Activated naive CD4-positive, alpha-beta T cell treated with anti-CD3 and anti-CD28 coated beads for 36 hours (primary cell): ENCODE measurements around the gene C1orf141. TPM values are rescaled to one million over a fixed set of nuclear protein-coding genes. Genes with fewer than 3 reads are reported as not detected.
"Not testable (repeated sequence)": the region's sequence is repeated elsewhere in the genome, so short reads cannot be mapped to it uniquely, and the experiment has no call there.

ENCODE experiments used
- CTCF ChIA-PET: fragments of 350-600 bp; sonication (Branson Sonifier 250); formaldehyde crosslinking; loops from one replicate; lab custom pipeline; 2021; ENCODE audit warnings: antibody characterized with exemption; lab: Charles Lee
- DNase-seq: peaks from one replicate; pipeline ENCODE4 v3.0.0-alpha.2; 2020
- H3K27ac Mint-ChIP-seq: one replicate; pipeline ENCODE4 v1.8.0; 2021; ENCODE audit warnings: mild to moderate bottlenecking, mixed read lengths
- H3K27me3 Mint-ChIP-seq: one replicate; pipeline ENCODE4 v1.8.0; 2021; ENCODE audit warnings: low read depth, mixed read lengths
- H3K36me3 Mint-ChIP-seq: one replicate; pipeline ENCODE4 v1.8.0; 2021; ENCODE audit warnings: low read depth, mixed read lengths
- H3K4me1 Mint-ChIP-seq: one replicate; pipeline ENCODE4 v1.8.0; 2021; ENCODE audit warnings: low read depth, mixed read lengths
- H3K4me3 Mint-ChIP-seq: one replicate; pipeline ENCODE4 v1.8.0; 2021; ENCODE audit warnings: mild to moderate bottlenecking, moderate library complexity, mixed read lengths
- H3K9me3 Mint-ChIP-seq: one replicate; pipeline ENCODE4 v1.8.0; 2021; ENCODE audit warnings: mixed read lengths
- intact Hi-C: fragments of 100-400 bp; cut with micrococcal nuclease; formaldehyde crosslinking; loops from one replicate; pipeline ENCODE4 v1.15.1; 2023
- total RNA-seq, 2 experiments: library from RNA; stranded (reverse); gene quantifications; one replicate each; pipeline ENCODE4 v1.2.3, GENCODE V29; 2021

The C1orf141 gene
- total RNA-seq, 2 experiments from 2014 or later = 0.25 TPM; not detected in 1

- DNase-seq = no peak
- Mint-ChIP-seq H3K36me3 (no peaks in the 10 kb centered on the region), H3K27me3 (no peaks in the 10 kb centered on the region), H3K4me1 (no peaks in the 10 kb centered on the region), H3K4me3 (no peak overlapping the region), H3K9me3 (no peaks in the 10 kb centered on the region), H3K27ac (no peak overlapping the region)
- intact Hi-C loops = no loop called here
- CTCF ChIA-PET = interaction anchor here (0.5 to 0.6 kb wide), 2 partner anchors 40 to 125 kb away, joined by 3 read pairs; no protein-coding TSS in a partner anchor
Measured at GRCh38 chr1:67085326-67085725, 49.4 kb downstream of the C1orf141 start.

GRCh38 chr1:67084765-67085318 lies 49.9 kb downstream of the C1orf141 start:
- Mint-ChIP-seq H3K4me1 (no peaks in the 10 kb centered on the region), H3K36me3 (no peaks in the 10 kb centered on the region), H3K27me3 (no peaks in the 10 kb centered on the region), H3K9me3 (no peaks in the 10 kb centered on the region), H3K27ac (no peak overlapping the region), H3K4me3 (no peak overlapping the region)
- no peak for DNase-seq
- intact Hi-C loops = no loop called here
- CTCF ChIA-PET = no interaction called here

- intact Hi-C loops = no loop called here
- H3K4me1 Mint-ChIP-seq = no peaks in the 10 kb centered on the region
- no peaks in the 10 kb centered on the region for H3K27me3 Mint-ChIP-seq
- no peaks in the 10 kb centered on the region for H3K9me3 Mint-ChIP-seq
- no peaks in the 10 kb centered on the region for H3K36me3 Mint-ChIP-seq
- CTCF ChIA-PET = no interaction called here
- H3K4me3 Mint-ChIP-seq = no peak overlapping the region
- no peak for DNase-seq
- H3K27ac Mint-ChIP-seq = no peak overlapping the region
Measured at GRCh38 chr1:67078291-67078690, 56.5 kb downstream of the C1orf141 start.

- Mint-ChIP-seq H3K4me1 (no peaks in the 10 kb centered on the region), H3K27ac (no peak overlapping the region), H3K36me3 (peaks cover 2% of the 10 kb centered on the region), H3K27me3 (no peaks in the 10 kb centered on the region), H3K9me3 (peaks cover 3% of the 10 kb centered on the region), H3K4me3 (no peak overlapping the region)
- DNase-seq = no peak
- CTCF ChIA-PET = no interaction called here
- intact Hi-C loops = no loop called here
Measured at GRCh38 chr1:67077593-67077992, 57.2 kb downstream of the C1orf141 start.

GRCh38 chr1:67072749-67073148 lies 62.0 kb downstream of the C1orf141 start:
- Mint-ChIP-seq H3K27me3 (no peaks in the 10 kb centered on the region), H3K4me1 (no peaks in the 10 kb centered on the region), H3K36me3 (peaks cover 8% of the 10 kb centered on the region), H3K9me3 (peaks cover 16% of the 10 kb centered on the region), H3K27ac (no peak overlapping the region), H3K4me3 (no peak overlapping the region)
- no peak for DNase-seq
- CTCF ChIA-PET = interaction anchor here (0.9 kb wide), 1 partner anchor 312 kb away, joined by 3 read pairs; no protein-coding TSS in a partner anchor
- intact Hi-C loops = no loop called here

- H3K27ac Mint-ChIP-seq, CTCF ChIA-PET, H3K27me3 Mint-ChIP-seq, H3K4me1 Mint-ChIP-seq, H3K4me3 Mint-ChIP-seq, DNase-seq, intact Hi-C loops: not testable (repeated sequence)
- Mint-ChIP-seq H3K9me3 (peaks cover 24% of the 10 kb centered on the region), H3K36me3 (peaks cover 13% of the 10 kb centered on the region)
Measured at GRCh38 chr1:67067655-67068054, 67.1 kb downstream of the C1orf141 start.

- CTCF ChIA-PET = no interaction called here
- Mint-ChIP-seq H3K27ac (no peak overlapping the region), H3K36me3 (peaks cover 5% of the 10 kb centered on the region), H3K4me3 (no peak overlapping the region), H3K27me3 (peaks cover 1% of the 10 kb centered on the region), H3K4me1 (no peaks in the 10 kb centered on the region), H3K9me3 (peaks cover 6% of the 10 kb centered on the region)
- DNase-seq = no peak
- intact Hi-C loops = loop anchor here (5.0 kb wide), 1 partner anchor 55 kb away; no protein-coding TSS in a partner anchor
Measured at GRCh38 chr1:67062412-67062811, 72.4 kb downstream of the C1orf141 start.

- Mint-ChIP-seq H3K27me3 (peaks cover 1% of the 10 kb centered on the region), H3K9me3 (no peaks in the 10 kb centered on the region), H3K27ac (no peak overlapping the region), H3K36me3 (no peaks in the 10 kb centered on the region), H3K4me1 (no peaks in the 10 kb centered on the region), H3K4me3 (no peak overlapping the region)
- CTCF ChIA-PET = no interaction called here
- intact Hi-C loops = loop anchor here (5.0 kb wide), 1 partner anchor 56 kb away; no protein-coding TSS in a partner anchor
- no peak for DNase-seq
Measured at GRCh38 chr1:67061266-67061665, 73.5 kb downstream of the C1orf141 start.

GRCh38 chr1:67060811-67061218 lies 74.0 kb downstream of the C1orf141 start:
- Mint-ChIP-seq H3K9me3 (no peaks in the 10 kb centered on the region), H3K4me1 (no peaks in the 10 kb centered on the region), H3K4me3 (no peak overlapping the region), H3K27me3 (peaks cover 1% of the 10 kb centered on the region), H3K36me3 (no peaks in the 10 kb centered on the region), H3K27ac (no peak overlapping the region)
- intact Hi-C loops = loop anchor here (5.0 kb wide), 1 partner anchor 56 kb away; no protein-coding TSS in a partner anchor
- CTCF ChIA-PET = interaction anchor here (0.6 kb wide), 1 partner anchor 395 kb away, joined by 3 read pairs; no protein-coding TSS in a partner anchor
- DNase-seq = no peak

GRCh38 chr1:67059346-67059745 lies 75.4 kb downstream of the C1orf141 start:
- no peak for DNase-seq
- Mint-ChIP-seq H3K4me3 (no peak overlapping the region), H3K27me3 (peaks cover 1% of the 10 kb centered on the region), H3K36me3 (no peaks in the 10 kb centered on the region), H3K9me3 (no peaks in the 10 kb centered on the region), H3K27ac (no peak overlapping the region), H3K4me1 (peaks cover 2% of the 10 kb centered on the region)
- intact Hi-C loops = no loop called here
- CTCF ChIA-PET = interaction anchor here (1.0 kb wide), 1 partner anchor 89 kb away, joined by 3 read pairs; no protein-coding TSS in a partner anchor

- Mint-ChIP-seq H3K4me1 (peaks cover 2% of the 10 kb centered on the region), H3K36me3 (no peaks in the 10 kb centered on the region), H3K27me3 (peaks cover 1% of the 10 kb centered on the region), H3K27ac (no peak overlapping the region), H3K9me3 (no peaks in the 10 kb centered on the region), H3K4me3 (no peak overlapping the region)
- CTCF ChIA-PET = interaction anchor here (0.6 to 1.0 kb wide), 2 partner anchors 90 to 328 kb away, joined by 3 read pairs; no protein-coding TSS in a partner anchor
- no peak for DNase-seq
- intact Hi-C loops = no loop called here
Measured at GRCh38 chr1:67058761-67059160, 76.0 kb downstream of the C1orf141 start.

GRCh38 chr1:67058242-67058641 lies 76.5 kb downstream of the C1orf141 start:
- Mint-ChIP-seq H3K9me3 (no peaks in the 10 kb centered on the region), H3K27ac (no peak overlapping the region), H3K4me3 (no peak overlapping the region), H3K27me3 (peaks cover 1% of the 10 kb centered on the region), H3K4me1 (peaks cover 2% of the 10 kb centered on the region), H3K36me3 (no peaks in the 10 kb centered on the region)
- CTCF ChIA-PET = interaction anchor here (0.6 to 1.0 kb wide), 2 partner anchors 91 to 328 kb away, joined by 3 read pairs; no protein-coding TSS in a partner anchor
- no peak for DNase-seq
- intact Hi-C loops = no loop called here
